GM12891 (cell line): Measurements from ENCODE around the gene SPNS3.

Experiments used
- POLR2A ChIP-seq: IDR thresholded peaks from 2 replicates; pipeline ENCODE4 v1.6.1; 2011; ENCODE audit warnings: low read depth, low read length, control low read depth
- POLR2AphosphoS5 ChIP-seq: IDR thresholded peaks from 2 replicates; pipeline ENCODE4 v1.6.1; 2011; ENCODE audit warnings: low read depth, low read length, control low read depth
- TAF1 ChIP-seq: IDR thresholded peaks from 2 replicates; pipeline ENCODE4 v1.6.1; 2011; ENCODE audit warnings: low read depth, low read length, control low read depth

- TF ChIP-seq POLR2A = no peak
- TF ChIP-seq POLR2AphosphoS5 = no peak
- no peak for TF ChIP-seq TAF1
Observed at GRCh38 chr17:4530799-4531730, 97.3 kb downstream of the SPNS3 start.
